ENCODE measurements around the gene CLCN4.

Gene CLCN4

DNA sequence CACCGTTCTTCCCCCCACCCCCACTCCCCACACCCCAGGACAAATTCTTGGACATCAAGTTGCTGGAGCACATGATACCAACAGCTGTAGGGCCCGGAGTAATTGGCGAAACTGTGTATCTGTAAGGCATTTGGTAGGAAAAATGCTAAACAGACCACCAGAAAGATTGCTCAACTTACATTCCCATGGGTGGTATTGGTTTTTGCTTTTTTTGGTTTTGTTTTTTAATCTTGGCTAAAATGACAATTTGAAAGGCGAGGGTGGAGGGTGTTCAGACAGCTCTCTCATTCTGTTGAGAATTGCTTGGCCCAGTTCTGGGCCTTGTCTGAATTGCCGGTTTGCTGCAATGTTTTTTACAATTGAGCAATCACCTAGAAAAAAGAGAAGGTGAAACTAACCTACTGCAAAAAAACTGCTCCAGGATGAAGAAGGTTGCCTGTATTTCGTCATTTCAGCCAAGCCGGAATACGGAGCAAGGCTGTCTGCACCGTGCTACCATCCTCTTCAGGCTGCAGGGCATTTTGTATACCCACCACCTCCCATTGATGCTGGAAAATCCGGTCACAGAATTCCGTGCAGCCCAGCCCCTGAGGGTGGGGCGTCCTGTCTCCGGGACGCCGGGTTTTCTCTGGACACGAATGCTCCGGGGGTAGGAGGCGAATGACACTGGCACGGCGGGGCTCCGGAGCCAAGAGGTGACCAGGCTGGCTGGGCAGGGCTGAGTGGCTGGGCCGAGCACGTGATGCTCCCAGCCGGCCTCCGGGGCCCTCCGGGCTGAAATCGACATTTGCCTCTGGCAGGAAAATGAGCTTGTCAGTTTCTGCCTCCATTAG, at the start of gene CLCN4:
Gene CLCN4 (plus strand): TSS at position 777 of the 833 bp plus-strand sequence. CDS start 28,058 bp downstream, outside the sequence.
- no peak within 1 kb of the TSS; the same call in 1 of the 2 replicates for H3K4me3 ChIP-seq (ENCODE audit: low read depth, low read length)
- TF ChIP-seq, protein P1, sequence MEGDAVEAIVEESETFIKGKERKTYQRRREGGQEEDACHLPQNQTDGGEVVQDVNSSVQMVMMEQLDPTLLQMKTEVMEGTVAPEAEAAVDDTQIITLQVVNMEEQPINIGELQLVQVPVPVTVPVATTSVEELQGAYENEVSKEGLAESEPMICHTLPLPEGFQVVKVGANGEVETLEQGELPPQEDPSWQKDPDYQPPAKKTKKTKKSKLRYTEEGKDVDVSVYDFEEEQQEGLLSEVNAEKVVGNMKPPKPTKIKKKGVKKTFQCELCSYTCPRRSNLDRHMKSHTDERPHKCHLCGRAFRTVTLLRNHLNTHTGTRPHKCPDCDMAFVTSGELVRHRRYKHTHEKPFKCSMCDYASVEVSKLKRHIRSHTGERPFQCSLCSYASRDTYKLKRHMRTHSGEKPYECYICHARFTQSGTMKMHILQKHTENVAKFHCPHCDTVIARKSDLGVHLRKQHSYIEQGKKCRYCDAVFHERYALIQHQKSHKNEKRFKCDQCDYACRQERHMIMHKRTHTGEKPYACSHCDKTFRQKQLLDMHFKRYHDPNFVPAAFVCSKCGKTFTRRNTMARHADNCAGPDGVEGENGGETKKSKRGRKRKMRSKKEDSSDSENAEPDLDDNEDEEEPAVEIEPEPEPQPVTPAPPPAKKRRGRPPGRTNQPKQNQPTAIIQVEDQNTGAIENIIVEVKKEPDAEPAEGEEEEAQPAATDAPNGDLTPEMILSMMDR (IDR thresholded peaks at IDR 0.05; ENCODE audit: low read depth, low read length, missing control alignments) = no peak
- no peak for DNase-seq (ENCODE audit: low read depth)

DNA sequence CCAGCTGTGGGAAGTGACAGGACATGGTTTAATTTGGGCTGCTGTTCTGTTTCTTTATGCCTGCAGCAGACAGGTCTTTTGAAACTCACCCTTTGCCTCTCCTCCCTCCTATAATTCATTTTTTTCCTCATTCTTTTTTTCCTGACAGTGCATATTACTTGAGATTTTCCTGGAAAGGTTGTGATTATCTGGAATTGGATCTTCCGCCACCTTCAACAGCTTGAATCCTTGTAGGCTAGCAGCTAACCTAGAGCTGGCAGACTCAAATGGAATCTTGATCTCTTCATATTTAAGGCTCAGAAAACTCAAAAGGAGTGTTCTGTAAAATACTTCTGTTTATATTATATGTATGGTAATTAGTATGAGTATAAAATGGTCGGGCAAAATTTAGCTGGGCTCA, 49.3 kb upstream of the CLCN4 start:
- DNase-seq (ENCODE audit: low read depth) = no peak
- TF ChIP-seq, protein P1 (IDR thresholded peaks at IDR 0.05; ENCODE audit: low read depth, low read length, missing control alignments) = no peak

DNA sequence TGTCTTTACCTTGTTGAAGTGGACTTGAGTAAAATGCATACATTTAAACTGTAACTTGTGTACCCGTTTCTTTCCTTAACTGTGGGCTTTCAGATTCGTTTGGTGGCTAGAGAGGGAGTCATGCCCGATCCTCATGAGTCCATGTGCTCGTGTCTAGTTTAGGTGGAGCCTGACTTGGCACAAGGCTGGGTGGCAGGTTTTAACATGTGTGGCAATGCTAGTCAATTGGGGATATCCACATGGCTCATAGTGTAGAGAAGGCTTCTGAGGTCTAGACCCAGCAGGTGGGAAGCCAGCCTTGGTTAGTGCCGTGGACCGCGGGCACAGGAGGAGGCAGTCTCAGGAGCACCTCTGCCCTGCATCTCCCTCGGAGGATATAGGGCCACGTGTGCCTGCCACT, 48.5 kb upstream of the CLCN4 start:
- no peak overlapping the region for H3K4me3 ChIP-seq (ENCODE audit: low read depth, low read length)
- DNase-seq (ENCODE audit: low read depth) = no peak
- TF ChIP-seq, protein P1 (IDR thresholded peaks at IDR 0.05; ENCODE audit: low read depth, low read length, missing control alignments) = no peak

More for the DNA sequence above, 49.3 kb upstream of the CLCN4 start:
- no peak overlapping the region for H3K4me3 ChIP-seq (ENCODE audit: low read depth, low read length)

DNA sequence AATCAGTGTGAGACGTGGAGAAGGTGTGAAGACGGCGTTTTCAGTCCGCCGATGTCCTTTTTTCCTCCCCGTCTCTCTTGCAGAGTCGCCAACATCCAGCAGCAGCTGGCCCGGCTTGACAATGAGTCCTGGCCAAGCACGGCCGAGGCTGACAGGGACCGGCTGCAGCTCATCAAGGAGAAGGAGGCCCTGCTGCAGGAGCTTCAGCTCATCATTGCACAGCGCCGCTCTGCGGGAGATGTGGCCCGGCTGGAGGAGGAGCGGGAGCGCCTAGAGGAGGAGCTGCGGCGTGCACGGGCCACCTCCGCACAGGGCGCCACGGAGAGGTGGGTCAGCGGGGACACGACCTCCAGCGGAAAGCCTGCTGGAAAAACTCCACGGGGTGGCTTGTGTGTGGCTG, 47.1 kb upstream of the CLCN4 start:
- H3K4me3 ChIP-seq (ENCODE audit: low read depth, low read length) = no peak overlapping the region
- DNase-seq (ENCODE audit: low read depth) = no peak

DNA sequence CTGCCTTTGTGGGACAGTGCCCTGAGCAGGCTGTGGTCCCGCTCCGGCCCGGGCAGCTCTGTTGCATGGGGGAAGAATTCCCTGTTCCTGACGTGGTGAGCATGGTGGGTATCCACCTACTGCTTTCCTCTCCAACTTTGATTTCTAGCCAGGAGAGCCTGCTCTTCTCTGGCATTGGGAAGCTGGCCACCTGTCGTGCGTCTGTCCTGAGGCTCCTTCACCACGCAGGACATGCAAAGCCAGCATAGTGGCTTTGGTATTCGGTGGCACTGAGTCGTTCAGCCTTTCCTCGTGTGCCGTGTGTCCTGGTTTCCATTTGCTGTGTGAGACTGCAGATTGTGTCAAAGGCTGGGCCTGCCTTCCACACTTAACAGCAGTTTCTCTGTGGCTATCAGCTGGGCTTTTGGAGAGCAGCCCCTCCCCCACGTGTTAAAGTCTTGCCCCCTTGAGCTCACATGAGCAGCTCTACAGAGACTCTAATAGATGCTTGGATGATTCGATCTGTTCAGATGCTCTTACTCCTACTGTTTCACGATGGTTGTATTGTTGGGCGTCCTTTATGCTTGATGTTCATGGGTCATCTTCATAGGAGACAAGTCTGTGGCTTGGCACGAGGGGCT, 46.3 kb upstream of the CLCN4 start:
- no peak for DNase-seq (ENCODE audit: low read depth)
- TF ChIP-seq, protein P1 (IDR thresholded peaks at IDR 0.05; ENCODE audit: low read depth, low read length, missing control alignments) = no peak

More for the DNA sequence above, 47.1 kb upstream of the CLCN4 start:
- TF ChIP-seq, protein P1 (IDR thresholded peaks at IDR 0.05; ENCODE audit: low read depth, low read length, missing control alignments) = no peak

DNA sequence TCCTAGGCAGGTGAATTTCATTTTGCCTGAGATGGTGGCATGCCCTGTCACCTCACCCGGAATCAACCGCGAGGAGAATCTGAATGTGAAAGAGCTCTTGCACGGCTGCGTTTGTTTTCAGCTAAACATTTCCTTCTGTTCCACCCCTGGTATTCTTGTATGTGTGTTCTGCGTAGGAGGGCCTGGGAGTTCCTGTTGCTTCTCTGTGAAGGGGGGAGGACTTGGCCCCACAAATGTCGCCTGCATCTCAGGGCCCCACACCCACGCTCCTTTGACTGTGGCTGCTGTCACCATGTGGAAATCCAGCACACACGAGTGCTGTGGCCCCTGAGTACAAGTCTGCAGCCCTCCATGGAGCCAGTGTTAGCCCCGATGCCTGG, 45.8 kb upstream of the CLCN4 start:
- peak; percentile 71 for DNase-seq (ENCODE audit: low read depth)
- no peak overlapping the region for H3K4me3 ChIP-seq (ENCODE audit: low read depth, low read length)
- TF ChIP-seq, protein P1 (IDR thresholded peaks at IDR 0.05; ENCODE audit: low read depth, low read length, missing control alignments) = no peak

More for the DNA sequence above, 46.3 kb upstream of the CLCN4 start:
- H3K4me3 ChIP-seq (ENCODE audit: low read depth, low read length) = no peak overlapping the region
